ENCODE results near the gene CNTD1. TPM values are rescaled to one million over a fixed set of nuclear protein-coding genes. Genes with fewer than 3 reads are reported as not detected.

CNTD1 gene
- total RNA-seq, 1 experiment from 2014 or later: 0.17 TPM

- H3K4me3 ChIP-seq (ENCODE audit: insufficient read depth, low read depth, low read length): no peak overlapping the region
- H3K36me3 ChIP-seq (replicated peaks; ENCODE audit: control insufficient read depth, insufficient read depth, low read length): no peaks in the 10 kb centered on the region
- peaks cover 22% of the 10 kb centered on the region for H3K27me3 ChIP-seq (ENCODE audit: control insufficient read depth, insufficient read depth, low read length)
- no peak for DNase-seq
Measured at GRCh38 chr17:42784811-42785592, 13.7 kb upstream of the CNTD1 start.

- no peak overlapping the region for H3K4me3 ChIP-seq (ENCODE audit: insufficient read depth, low read depth, low read length)
- no peak for DNase-seq
- no peaks in the 10 kb centered on the region for H3K36me3 ChIP-seq (replicated peaks; ENCODE audit: control insufficient read depth, insufficient read depth, low read length)
- peaks cover 8% of the 10 kb centered on the region for H3K27me3 ChIP-seq (ENCODE audit: control insufficient read depth, insufficient read depth, low read length)
Measured at GRCh38 chr17:42787266-42787665, 11.4 kb upstream of the CNTD1 start.

- no peaks in the 10 kb centered on the region for H3K27me3 ChIP-seq (ENCODE audit: control insufficient read depth, insufficient read depth, low read length)
- no peak for DNase-seq
- no peak overlapping the region for H3K4me3 ChIP-seq (ENCODE audit: insufficient read depth, low read depth, low read length)
- no peaks in the 10 kb centered on the region; the same call in 1 of the 2 replicates for H3K36me3 ChIP-seq (replicated peaks; ENCODE audit: control insufficient read depth, insufficient read depth, low read length)
Measured at GRCh38 chr17:42791948-42792347, 6.7 kb upstream of the CNTD1 start.

- Histone ChIP-seq H3K27me3 (ENCODE audit: control insufficient read depth, insufficient read depth, low read length) (no peaks in the 10 kb centered on the region), H3K4me3 (ENCODE audit: insufficient read depth, low read depth, low read length) (no peak overlapping the region), H3K36me3 (replicated peaks; ENCODE audit: control insufficient read depth, insufficient read depth, low read length) (no peaks in the 10 kb centered on the region; the same call in 1 of the 2 replicates)
- no peak for DNase-seq
Measured at GRCh38 chr17:42792545-42792944, 6.1 kb upstream of the CNTD1 start.

- Histone ChIP-seq H3K4me3 (ENCODE audit: insufficient read depth, low read depth, low read length) (no peak overlapping the region), H3K36me3 (replicated peaks; ENCODE audit: control insufficient read depth, insufficient read depth, low read length) (no peaks in the 10 kb centered on the region; the same call in 1 of the 2 replicates), H3K27me3 (ENCODE audit: control insufficient read depth, insufficient read depth, low read length) (peaks cover 3% of the 10 kb centered on the region; the same call in 1 of the 2 replicates)
- DNase-seq: no peak
Measured at GRCh38 chr17:42795061-42795460, 3.6 kb upstream of the CNTD1 start.

- Histone ChIP-seq H3K4me3 (ENCODE audit: insufficient read depth, low read depth, low read length) (no peak overlapping the region), H3K36me3 (replicated peaks; ENCODE audit: control insufficient read depth, insufficient read depth, low read length) (no peaks in the 10 kb centered on the region; the same call in 1 of the 2 replicates), H3K27me3 (ENCODE audit: control insufficient read depth, insufficient read depth, low read length) (peaks cover 3% of the 10 kb centered on the region; the same call in 1 of the 2 replicates)
- no peak for DNase-seq
Measured at GRCh38 chr17:42795465-42795864, 3.2 kb upstream of the CNTD1 start.

- DNase-seq: no peak
- Histone ChIP-seq H3K36me3 (replicated peaks; ENCODE audit: control insufficient read depth, insufficient read depth, low read length) (no peaks in the 10 kb centered on the region; the same call in 1 of the 2 replicates), H3K4me3 (ENCODE audit: insufficient read depth, low read depth, low read length) (no peak overlapping the region), H3K27me3 (ENCODE audit: control insufficient read depth, insufficient read depth, low read length) (peaks cover 3% of the 10 kb centered on the region; the same call in 1 of the 2 replicates)
Measured at GRCh38 chr17:42796066-42796758, 2.4 kb upstream of the CNTD1 start.

GRCh38 chr17:42797067-42798007 lies 1.3 kb upstream of the CNTD1 start:
- H3K27me3 ChIP-seq (ENCODE audit: control insufficient read depth, insufficient read depth, low read length): peaks cover 3% of the 10 kb centered on the region
- H3K4me3 ChIP-seq (ENCODE audit: insufficient read depth, low read depth, low read length): peak overlapping the region; percentile 96
- H3K36me3 ChIP-seq (replicated peaks; ENCODE audit: control insufficient read depth, insufficient read depth, low read length): no peaks in the 10 kb centered on the region; the same call in 1 of the 2 replicates
- no peak for DNase-seq

- peak overlapping the region; percentile 96 for H3K4me3 ChIP-seq (ENCODE audit: insufficient read depth, low read depth, low read length)
- DNase-seq: no peak
- H3K27me3 ChIP-seq (ENCODE audit: control insufficient read depth, insufficient read depth, low read length): peaks cover 3% of the 10 kb centered on the region
- H3K36me3 ChIP-seq (replicated peaks; ENCODE audit: control insufficient read depth, insufficient read depth, low read length): no peaks in the 10 kb centered on the region; the same call in 1 of the 2 replicates
Measured at GRCh38 chr17:42798011-42798382, 664 bp upstream of the CNTD1 start.

GRCh38 chr17:42803074-42803883 lies 4.6 kb downstream of the CNTD1 start:
- no peak overlapping the region for H3K4me3 ChIP-seq (ENCODE audit: insufficient read depth, low read depth, low read length)
- no peaks in the 10 kb centered on the region for H3K36me3 ChIP-seq (replicated peaks; ENCODE audit: control insufficient read depth, insufficient read depth, low read length)
- peaks cover 3% of the 10 kb centered on the region for H3K27me3 ChIP-seq (ENCODE audit: control insufficient read depth, insufficient read depth, low read length)
- DNase-seq: no peak

GRCh38 chr17:42804918-42805367 lies 6.3 kb downstream of the CNTD1 start:
- Histone ChIP-seq H3K4me3 (ENCODE audit: insufficient read depth, low read depth, low read length) (no peak overlapping the region), H3K36me3 (replicated peaks; ENCODE audit: control insufficient read depth, insufficient read depth, low read length) (no peaks in the 10 kb centered on the region), H3K27me3 (ENCODE audit: control insufficient read depth, insufficient read depth, low read length) (no peaks in the 10 kb centered on the region; the same call in none of the 2 replicates)
- no peak for DNase-seq

- no peaks in the 10 kb centered on the region; the same call in none of the 2 replicates for H3K27me3 ChIP-seq (ENCODE audit: control insufficient read depth, insufficient read depth, low read length)
- H3K36me3 ChIP-seq (replicated peaks; ENCODE audit: control insufficient read depth, insufficient read depth, low read length): peaks cover 6% of the 10 kb centered on the region
- no peak overlapping the region for H3K4me3 ChIP-seq (ENCODE audit: insufficient read depth, low read depth, low read length)
- DNase-seq: no peak
Measured at GRCh38 chr17:42806249-42806648, 7.6 kb downstream of the CNTD1 start.

- DNase-seq: no peak
- H3K27me3 ChIP-seq (ENCODE audit: control insufficient read depth, insufficient read depth, low read length): no peaks in the 10 kb centered on the region
- peaks cover 11% of the 10 kb centered on the region for H3K36me3 ChIP-seq (replicated peaks; ENCODE audit: control insufficient read depth, insufficient read depth, low read length)
- no peak overlapping the region for H3K4me3 ChIP-seq (ENCODE audit: insufficient read depth, low read depth, low read length)
Measured at GRCh38 chr17:42809250-42809649, 10.6 kb downstream of the CNTD1 start.

All from H7 (cell line).